BE2C (cell line): Measurements from ENCODE around the gene TMPRSS2.

Experiments used
- DNase-seq: peaks from one replicate; pipeline ENCODE4 v3.0.0-alpha.2; 2020
- H3K27me3 ChIP-seq: fragments of 250-450 bp; sonication (Bioruptor Pico); 2 replicates; pipeline ENCODE4 v1.5.1; 2020; ENCODE audit warnings: mild to moderate bottlenecking
- H3K36me3 ChIP-seq: fragments of 250-450 bp; sonication (Bioruptor Pico); 2 replicates; pipeline ENCODE4 v1.5.1; 2020; ENCODE audit warnings: mild to moderate bottlenecking
- H3K4me1 ChIP-seq: fragments of 250-450 bp; sonication (Bioruptor Pico); 2 replicates; pipeline ENCODE4 v1.5.1; 2020
- H3K4me3 ChIP-seq: 2 replicates; pipeline ENCODE4 v1.5.1; 2011; ENCODE audit warnings: low read depth, low read length
- H3K9me3 ChIP-seq: fragments of 250-450 bp; sonication (Bioruptor Pico); 2 replicates; pipeline ENCODE4 v1.5.1; 2020
- CTCF ChIP-seq: IDR thresholded peaks from 2 replicates; pipeline ENCODE4 v1.5.1; 2012; ENCODE audit warnings: mild to moderate bottlenecking, low read depth, low read length

Gene TMPRSS2

DNA sequence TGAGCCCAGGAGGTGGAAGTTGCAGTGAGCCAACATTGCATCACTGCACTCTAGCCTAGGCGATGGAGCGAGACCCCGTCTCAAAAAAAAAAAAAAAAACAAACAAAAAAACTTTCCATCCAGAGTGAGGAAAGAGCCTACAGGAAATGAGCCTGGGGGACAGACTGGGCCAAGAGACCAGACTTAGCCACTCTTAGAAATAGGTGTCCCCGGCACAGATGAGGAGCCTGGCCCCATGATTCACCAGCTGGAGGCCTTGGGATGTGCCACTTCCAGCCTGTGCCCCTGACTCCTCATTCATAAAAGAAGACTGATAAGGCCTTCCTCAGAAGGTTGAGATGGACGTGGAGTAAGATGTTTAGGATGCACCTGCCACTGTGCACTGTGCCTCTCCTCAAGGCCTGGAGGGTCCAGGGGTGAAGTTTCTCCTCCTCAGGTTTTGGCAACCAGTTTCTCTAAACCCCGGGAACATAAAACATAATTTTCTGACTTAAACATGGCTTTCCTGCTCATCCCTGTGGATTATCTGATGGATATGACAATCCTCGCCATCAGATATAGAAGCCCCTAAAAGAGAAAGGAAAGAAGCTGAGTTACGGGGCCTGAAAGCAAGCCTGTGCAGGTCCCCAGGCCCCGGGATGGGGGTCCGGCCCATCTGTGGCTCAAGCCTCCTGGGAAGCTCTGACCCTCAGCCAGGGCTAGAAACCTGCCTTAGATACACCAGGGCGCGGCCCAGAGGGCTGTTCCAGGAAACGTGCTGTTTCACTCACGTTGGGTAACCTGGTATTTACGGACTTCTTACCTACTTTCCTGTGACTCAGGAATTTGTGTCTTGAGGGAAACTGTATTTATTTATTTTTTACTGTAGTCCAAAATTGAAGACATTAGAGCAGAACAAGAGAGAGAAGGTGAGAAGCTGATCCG is 55.9 kb downstream of the TMPRSS2 start:
- H3K36me3 ChIP-seq, result no peaks in the 10 kb centered on the region
- no peak for DNase-seq
- no peak for TF ChIP-seq CTCF
- H3K4me1 ChIP-seq, result no peaks in the 10 kb centered on the region
- no peaks in the 10 kb centered on the region for H3K27me3 ChIP-seq
- H3K9me3 ChIP-seq, result no peaks in the 10 kb centered on the region
- H3K4me3 ChIP-seq, result no peak overlapping the region

DNA sequence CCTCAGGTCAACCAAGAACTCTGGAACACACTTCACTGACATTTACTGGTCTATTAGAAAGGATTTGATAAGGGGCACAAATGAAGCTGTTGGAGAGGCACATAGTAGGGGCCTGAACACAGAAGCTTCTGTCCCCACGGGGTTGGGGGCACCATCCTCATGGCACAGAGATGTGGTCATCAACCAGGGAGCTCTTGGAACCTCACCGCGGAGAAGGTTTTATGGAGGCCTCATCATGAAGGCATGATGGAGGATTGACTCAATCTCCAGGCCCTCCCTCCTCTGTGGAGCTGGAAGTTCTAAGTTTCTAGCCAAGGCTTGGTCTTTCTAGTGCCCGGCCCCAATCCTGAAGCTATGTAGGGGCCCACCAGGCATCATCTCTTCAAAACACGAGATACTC is 58.3 kb downstream of the TMPRSS2 start:
- no peaks in the 10 kb centered on the region for H3K27me3 ChIP-seq
- H3K4me1 ChIP-seq, result no peaks in the 10 kb centered on the region
- TF ChIP-seq CTCF, result no peak
- H3K4me3 ChIP-seq, result no peak overlapping the region
- H3K9me3 ChIP-seq, result no peaks in the 10 kb centered on the region
- no peaks in the 10 kb centered on the region for H3K36me3 ChIP-seq
- no peak for DNase-seq

- Histone ChIP-seq H3K4me3 (no peak overlapping the region), H3K9me3 (no peaks in the 10 kb centered on the region), H3K27me3 (no peaks in the 10 kb centered on the region), H3K36me3 (no peaks in the 10 kb centered on the region), H3K4me1 (no peaks in the 10 kb centered on the region)
- DNase-seq, result no peak
- TF ChIP-seq CTCF, result no peak
Measured at GRCh38 chr21:41447356-41447755, 60.6 kb downstream of the TMPRSS2 start.

GRCh38 chr21:41446586-41446985 is 61.4 kb downstream of the TMPRSS2 start:
- no peaks in the 10 kb centered on the region for H3K9me3 ChIP-seq
- no peak overlapping the region for H3K4me3 ChIP-seq
- H3K36me3 ChIP-seq, result no peaks in the 10 kb centered on the region
- H3K27me3 ChIP-seq, result no peaks in the 10 kb centered on the region
- H3K4me1 ChIP-seq, result no peaks in the 10 kb centered on the region
- no peak for DNase-seq
- TF ChIP-seq CTCF, result no peak

DNA sequence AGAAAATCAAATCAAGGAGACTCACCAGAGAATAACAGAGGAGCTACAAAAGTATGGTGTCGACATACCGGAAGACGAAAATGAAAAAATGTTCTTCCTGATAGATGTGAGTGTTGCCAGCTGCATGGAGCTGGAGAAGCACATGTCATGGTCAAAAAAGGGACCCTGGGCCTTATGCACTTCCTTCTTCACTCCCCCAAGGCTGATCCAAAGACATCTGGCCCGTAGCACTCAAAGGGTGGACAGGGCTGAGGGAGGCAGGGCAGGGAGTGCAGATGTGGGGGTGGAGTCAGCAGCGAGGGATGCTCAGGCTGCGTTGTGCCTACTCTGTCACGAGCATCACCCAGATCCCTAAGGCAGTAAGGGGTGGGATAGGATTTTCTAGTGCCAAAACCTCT is 62.5 kb downstream of the TMPRSS2 start:
- no peaks in the 10 kb centered on the region for H3K9me3 ChIP-seq
- H3K36me3 ChIP-seq, result no peaks in the 10 kb centered on the region
- no peaks in the 10 kb centered on the region for H3K4me1 ChIP-seq
- DNase-seq, result no peak
- no peak for TF ChIP-seq CTCF
- no peaks in the 10 kb centered on the region for H3K27me3 ChIP-seq
- no peak overlapping the region for H3K4me3 ChIP-seq

DNA sequence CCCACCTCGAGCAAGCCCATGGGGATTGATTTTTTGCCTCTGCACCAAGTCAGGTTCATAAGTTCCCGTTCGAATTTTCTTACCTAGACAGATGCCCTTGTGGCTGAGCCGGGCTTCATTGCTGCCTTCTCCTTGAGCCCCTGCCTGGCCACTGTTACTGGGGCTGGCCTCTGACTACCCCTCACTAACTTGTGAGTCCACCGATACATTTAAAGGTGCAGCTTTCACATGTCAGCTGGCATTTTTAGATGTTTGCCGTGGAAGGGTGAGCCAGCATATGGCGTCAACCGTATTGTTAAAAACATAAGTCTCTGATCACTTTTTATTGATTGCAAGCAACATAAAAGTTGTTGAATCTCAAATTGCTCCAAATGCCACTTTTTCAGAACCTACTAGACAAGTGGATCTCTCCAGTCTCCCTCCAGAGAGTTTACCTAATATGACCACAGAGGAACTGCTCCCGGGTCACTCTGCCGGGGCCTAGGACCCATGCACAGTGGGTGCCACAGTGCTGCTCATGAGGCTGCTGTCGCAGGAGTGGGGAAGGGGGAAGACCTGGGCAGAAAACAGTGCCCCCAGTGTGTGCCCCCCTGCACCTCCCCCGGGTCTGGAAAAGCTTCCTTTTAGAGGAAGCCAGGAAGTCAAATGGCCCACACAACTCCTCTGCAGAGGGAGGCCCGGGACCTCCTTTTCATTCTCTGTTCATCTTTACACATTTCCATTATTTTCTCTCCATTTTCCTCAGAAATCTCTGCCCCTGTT is 63.1 kb downstream of the TMPRSS2 start:
- Histone ChIP-seq H3K27me3 (no peaks in the 10 kb centered on the region), H3K9me3 (no peaks in the 10 kb centered on the region), H3K36me3 (no peaks in the 10 kb centered on the region), H3K4me1 (no peaks in the 10 kb centered on the region), H3K4me3 (no peak overlapping the region)
- DNase-seq, result no peak
- no peak for TF ChIP-seq CTCF
